Kidney (tissue), 14 donors: Measurements from ENCODE around the gene GRAMD2B. TPM values are rescaled to one million over a fixed set of nuclear protein-coding genes. Genes with fewer than 3 reads are reported as not detected.
"Not testable (repeated sequence)": the region's sequence is repeated elsewhere in the genome, so short reads cannot be mapped to it uniquely, and the experiment has no call there.

Source experiments
- DNase-seq, 5 donors: peaks; one replicate each; pipeline ENCODE4 v3.0.0-alpha.2; 2013 to 2020
- FAIRE-seq: peaks from 2 replicates; lab custom pipeline; 2012; peaks lifted over from hg19 to GRCh38; lab: Jason Lieb, UNC
- H3K27ac ChIP-seq, 2 donors: one replicate each; pipeline ENCODE4 v1.7.0; 2013; ENCODE audit warnings: low read depth in 2 of 2, low read length in 2 of 2, inconsistent platforms in 1 of 2
- H3K27me3 ChIP-seq: one replicate; pipeline ENCODE4 v1.7.1; 2013; ENCODE audit warnings: low read length, inconsistent platforms; ENCODE audit not compliant: control insufficient read depth, insufficient read depth
- H3K36me3 ChIP-seq, 3 donors: one replicate each; pipeline versions ENCODE4 v1.7.0 to v1.7.1; 2013; ENCODE audit warnings: low read length in 3 of 3, control low read depth in 1 of 3, inconsistent platforms in 1 of 3; ENCODE audit not compliant: insufficient read depth in 3 of 3, control insufficient read depth in 2 of 3
- H3K4me1 ChIP-seq, 3 donors: one replicate each; pipeline versions ENCODE4 v1.7.0 to v1.7.1; 2013; ENCODE audit warnings: low read length in 3 of 3, inconsistent platforms in 1 of 3, low read depth in 1 of 3; ENCODE audit not compliant: control insufficient read depth in 2 of 3, insufficient read depth in 2 of 3
- H3K4me3 ChIP-seq, 3 donors: one replicate each; pipeline versions ENCODE4 v1.7.0 to v1.8.1; 2013; ENCODE audit warnings: low read length in 3 of 3, control low read depth in 1 of 3, inconsistent platforms in 1 of 3
- H3K9ac ChIP-seq, 3 donors: one replicate each; pipeline versions ENCODE4 v1.7.0 to v1.7.1; 2013; ENCODE audit warnings: low read length in 3 of 3, control low read depth in 1 of 3, inconsistent platforms in 1 of 3
- H3K9me3 ChIP-seq, 3 donors: one replicate each; pipeline versions ENCODE4 v1.7.0 to v1.7.1; 2013; ENCODE audit warnings: low read length in 3 of 3, control low read depth in 1 of 3, inconsistent platforms in 1 of 3; ENCODE audit not compliant: control insufficient read depth in 2 of 3, insufficient read depth in 1 of 3
- intact Hi-C: fragments of 100-400 bp; cut with DNase I; formaldehyde crosslinking; loops from one replicate; pipeline ENCODE4 v1.11.1; 2022
- polyA plus RNA-seq: library from polyadenylated mRNA; stranded (reverse); fragments of 350-450 nt; fragmentation: Illumina TruSeq; extraction: RNeasy Lipid Tissue Mini Kit (QIAGEN cat#74804); gene quantifications from one replicate; pipeline ENCODE4 v1.2.3, GENCODE V29; 2014; ENCODE audit warnings: low read depth, low replicate concordance; ENCODE audit not compliant: insufficient read depth
- total RNA-seq: library from RNA; stranded (reverse); fragmentation: NEBNext Ultra II Directional; extraction: Animal tissue kit (Norgen Biotek cat#: 25700); gene quantifications from one replicate; pipeline ENCODE4 v1.2.1, GENCODE V29; 2021
- TF ChIP-seq, protein P1 (sequence below): IDR thresholded peaks from 3 replicates; pipeline ENCODE4 v1.5.1; 2012; ENCODE audit warnings: mild to moderate bottlenecking, moderate library complexity, borderline replicate concordance; ENCODE audit not compliant: insufficient read depth; ENCODE audit errors: extremely low read depth
- donor health status: control.
- donor health status: control.
- donor health status: control.
- donor health status: control.
- donor health status: control.
- donor health status: DM: yes; HTN: yes; CAD: no.
- donor health status: Normal renal cell carcinoma (clear cell type).

Gene GRAMD2B
- total and polyA plus RNA-seq, 2 donors from 2014 or later, result 18.4 to 38.5 TPM

DNA sequence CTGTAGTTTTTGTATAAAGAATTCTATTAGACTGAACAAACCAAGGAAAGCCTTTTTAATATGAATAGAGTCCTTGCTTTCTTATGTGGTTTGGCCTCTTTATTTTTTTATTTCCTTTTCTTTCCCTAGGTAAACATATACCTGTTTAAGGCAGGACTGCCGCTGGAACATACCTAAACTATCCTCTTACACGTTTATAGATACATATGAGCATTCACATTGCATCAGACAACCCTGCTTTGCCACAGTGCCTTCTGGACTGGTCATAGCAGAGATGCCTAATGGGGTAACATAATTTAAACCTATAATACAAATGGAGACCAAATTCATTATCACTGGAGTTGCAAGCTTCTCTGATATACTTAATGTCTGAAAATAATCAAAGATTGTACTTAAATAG lies 12.5 kb downstream of the GRAMD2B start:
- no peak for DNase-seq
- Histone ChIP-seq H3K9ac (no peak overlapping the region), H3K27me3 (no peaks in the 10 kb centered on the region), H3K4me1 (no peaks in the 10 kb centered on the region), H3K4me3 (no peak overlapping the region), H3K9me3 (no peaks in the 10 kb centered on the region), H3K27ac (no peak overlapping the region), H3K36me3 (peaks cover 0 to 5% (median 0%) of the 10 kb centered on the region in 3 donors)
- intact Hi-C loops, result loop anchor here (10.0 kb wide), 1 partner anchor 49 kb away; no protein-coding TSS in a partner anchor
- TF ChIP-seq, protein P1, sequence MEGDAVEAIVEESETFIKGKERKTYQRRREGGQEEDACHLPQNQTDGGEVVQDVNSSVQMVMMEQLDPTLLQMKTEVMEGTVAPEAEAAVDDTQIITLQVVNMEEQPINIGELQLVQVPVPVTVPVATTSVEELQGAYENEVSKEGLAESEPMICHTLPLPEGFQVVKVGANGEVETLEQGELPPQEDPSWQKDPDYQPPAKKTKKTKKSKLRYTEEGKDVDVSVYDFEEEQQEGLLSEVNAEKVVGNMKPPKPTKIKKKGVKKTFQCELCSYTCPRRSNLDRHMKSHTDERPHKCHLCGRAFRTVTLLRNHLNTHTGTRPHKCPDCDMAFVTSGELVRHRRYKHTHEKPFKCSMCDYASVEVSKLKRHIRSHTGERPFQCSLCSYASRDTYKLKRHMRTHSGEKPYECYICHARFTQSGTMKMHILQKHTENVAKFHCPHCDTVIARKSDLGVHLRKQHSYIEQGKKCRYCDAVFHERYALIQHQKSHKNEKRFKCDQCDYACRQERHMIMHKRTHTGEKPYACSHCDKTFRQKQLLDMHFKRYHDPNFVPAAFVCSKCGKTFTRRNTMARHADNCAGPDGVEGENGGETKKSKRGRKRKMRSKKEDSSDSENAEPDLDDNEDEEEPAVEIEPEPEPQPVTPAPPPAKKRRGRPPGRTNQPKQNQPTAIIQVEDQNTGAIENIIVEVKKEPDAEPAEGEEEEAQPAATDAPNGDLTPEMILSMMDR, result no peak
- no peak for FAIRE-seq

GRCh38 chr5:126437721-126438120 lies 14.5 kb downstream of the GRAMD2B start:
- intact Hi-C loops, result loop anchor here (10.0 kb wide), 1 partner anchor 47 kb away; no protein-coding TSS in a partner anchor
- Histone ChIP-seq H3K36me3 (peaks cover 0 to 5% (median 0%) of the 10 kb centered on the region in 3 donors), H3K27me3 (no peaks in the 10 kb centered on the region), H3K4me3 (no peak overlapping the region), H3K9me3 (no peaks in the 10 kb centered on the region), H3K27ac (no peak overlapping the region), H3K9ac (no peak overlapping the region), H3K4me1 (no peaks in the 10 kb centered on the region)
- DNase-seq (no peak), FAIRE-seq (no peak)
- TF ChIP-seq, protein P1, result no peak

GRCh38 chr5:126438267-126438666 lies 15.1 kb downstream of the GRAMD2B start:
- Histone ChIP-seq H3K9ac (no peak overlapping the region), H3K36me3 (peaks cover 0 to 5% (median 0%) of the 10 kb centered on the region in 3 donors), H3K4me1 (no peaks in the 10 kb centered on the region), H3K27ac (no peak overlapping the region), H3K27me3 (no peaks in the 10 kb centered on the region), H3K9me3 (no peaks in the 10 kb centered on the region), H3K4me3 (no peak overlapping the region)
- TF ChIP-seq, protein P1, result no peak
- intact Hi-C loops, result loop anchor here (10.0 kb wide), 1 partner anchor 47 kb away; no protein-coding TSS in a partner anchor
- DNase-seq, result no peak
- no peak for FAIRE-seq

DNA sequence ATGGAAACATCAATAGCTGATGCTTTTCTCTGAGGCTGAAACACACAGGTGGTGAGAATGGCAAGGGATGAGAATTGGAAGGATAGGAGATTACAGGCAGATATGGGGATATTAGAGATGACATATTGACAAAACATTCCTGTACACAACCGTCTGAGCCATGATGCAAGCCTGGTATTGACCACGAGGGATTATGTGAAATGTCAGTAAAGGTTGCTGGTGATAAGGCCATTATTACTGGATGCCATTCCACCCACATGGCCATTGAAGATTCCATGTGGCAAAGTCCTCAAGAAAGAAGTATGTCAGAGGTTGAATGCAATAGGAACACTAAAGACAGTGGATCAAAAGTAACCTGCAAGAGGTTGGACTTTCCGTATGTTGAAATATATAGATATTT lies 15.7 kb downstream of the GRAMD2B start:
- intact Hi-C loops, result loop anchor here (10.0 kb wide), 1 partner anchor 46 kb away; no protein-coding TSS in a partner anchor
- Histone ChIP-seq H3K36me3 (peaks cover 0 to 5% (median 0%) of the 10 kb centered on the region in 3 donors), H3K27me3 (no peaks in the 10 kb centered on the region), H3K9me3 (no peaks in the 10 kb centered on the region), H3K9ac (no peak overlapping the region), H3K4me1 (no peaks in the 10 kb centered on the region), H3K27ac (no peak overlapping the region), H3K4me3 (no peak overlapping the region)
- TF ChIP-seq, protein P1, result no peak
- DNase-seq (no peak), FAIRE-seq (no peak)

GRCh38 chr5:126439724-126440123 lies 16.5 kb downstream of the GRAMD2B start:
- intact Hi-C loops, result loop anchor here (10.0 kb wide), 1 partner anchor 45 kb away; no protein-coding TSS in a partner anchor
- FAIRE-seq, H3K4me3 ChIP-seq, H3K27me3 ChIP-seq, DNase-seq, H3K4me1 ChIP-seq, H3K27ac ChIP-seq, H3K36me3 ChIP-seq, H3K9ac ChIP-seq, H3K9me3 ChIP-seq: not testable (repeated sequence)
